Endothelial cell of umbilical vein (primary cell): Measurements from ENCODE around the gene JAM2. TPM values are rescaled to one million over a fixed set of nuclear protein-coding genes. Genes with fewer than 3 reads are reported as not detected.

Experiments
- BruUV-seq: library from RNA; stranded (reverse); fragments of 400-500 nt; replicated peaks from 2 replicates; lab custom pipeline; 2021; lab: Mats Ljungman, UMichigan
- CTCF ChIA-PET: fragments of 300-600, 350-600 bp; sonication (Branson Sonifier 250); formaldehyde crosslinking; loops from one replicate; lab custom pipeline; 2021; ENCODE audit warnings: antibody characterized with exemption, inconsistent platforms; lab: Charles Lee
- POLR2A ChIA-PET: fragments of 300-600, 350-600 bp; sonication (Branson Sonifier 250); formaldehyde crosslinking; loops from one replicate; lab custom pipeline; 2021; ENCODE audit warnings: antibody characterized with exemption, inconsistent platforms; lab: Charles Lee
- DNase-seq: peaks from one replicate; pipeline ENCODE4 v3.0.0-alpha.2; 2011; ENCODE audit warnings: low read depth, low spot score
- FAIRE-seq: peaks from 2 replicates; lab custom pipeline; 2011; peaks lifted over from hg19 to GRCh38; lab: Jason Lieb, UNC
- H2AFZ ChIP-seq: 2 replicates; pipeline ENCODE4 v1.6.0; 2012; ENCODE audit warnings: low read depth, low read length, control low read depth, inconsistent platforms
- H3K27ac ChIP-seq: 2 replicates; pipeline ENCODE4 v1.5.1; 2011; ENCODE audit warnings: low read depth, mild to moderate bottlenecking, control low read depth, low read length, moderate library complexity; ENCODE audit not compliant: insufficient read depth
- H3K27me3 ChIP-seq, 2 experiments: 2 replicates each; pipeline versions ENCODE4 v1.6.0 to v1.6.1; 2011; ENCODE audit warnings: low read length in 2 of 2, mixed read lengths in 1 of 2; ENCODE audit not compliant: control insufficient read depth in 2 of 2, insufficient read depth in 2 of 2
- H3K36me3 ChIP-seq, 2 experiments: 2 replicates in 1 of 2; 3 replicates in 1 of 2; pipeline ENCODE4 v1.5.1; 2011; ENCODE audit warnings: low read length in 2 of 2, mild to moderate bottlenecking in 1 of 2, moderate library complexity in 1 of 2; ENCODE audit not compliant: control insufficient read depth in 2 of 2, insufficient read depth in 2 of 2; ENCODE audit errors: extremely low read depth in 1 of 2
- H3K4me1 ChIP-seq: 3 replicates; pipeline ENCODE4 v1.5.1; 2011; ENCODE audit warnings: mild to moderate bottlenecking, low read length; ENCODE audit not compliant: control insufficient read depth, insufficient read depth; ENCODE audit errors: extremely low read depth
- H3K4me2 ChIP-seq: 2 replicates; pipeline ENCODE4 v1.6.1; 2011; ENCODE audit warnings: low read length, control low read depth, mixed read lengths; ENCODE audit not compliant: insufficient read depth
- H3K4me3 ChIP-seq, 3 experiments: fragments of 200-600 bp in 1 of 3; sonication (generic), shearing (Covaris generic) in 1 of 3; replicated peaks in 1 of 3; 2 replicates each; pipeline ENCODE4 v1.5.1; 2011 to 2016; ENCODE audit warnings: control low read depth in 3 of 3, low read length in 3 of 3, mild to moderate bottlenecking in 2 of 3, inconsistent platforms in 1 of 3, low read depth in 1 of 3, moderate library complexity in 1 of 3; ENCODE audit not compliant: insufficient read depth in 1 of 3
- H3K79me2 ChIP-seq: 2 replicates; pipeline ENCODE4 v1.6.0; 2012; ENCODE audit warnings: low read length, inconsistent platforms; ENCODE audit not compliant: control insufficient read depth, insufficient read depth
- H3K9ac ChIP-seq: replicated peaks from 2 replicates; pipeline ENCODE3; 2011; ENCODE audit warnings: low read length, control low read depth; ENCODE audit not compliant: insufficient read depth; ENCODE audit errors: extremely low read depth
- H3K9me1 ChIP-seq: replicated peaks from 3 replicates; pipeline ENCODE4 v1.6.0; 2011; ENCODE audit warnings: mild to moderate bottlenecking, low read length; ENCODE audit not compliant: control insufficient read depth, insufficient read depth; ENCODE audit errors: extremely low read depth
- H3K9me3 ChIP-seq: replicated peaks from 2 replicates; pipeline ENCODE4 v1.5.1; 2012; ENCODE audit warnings: low read length, inconsistent platforms; ENCODE audit not compliant: control insufficient read depth, insufficient read depth
- H4K20me1 ChIP-seq: replicated peaks from 2 replicates; pipeline ENCODE3; 2011; ENCODE audit warnings: mild to moderate bottlenecking, low read length; ENCODE audit not compliant: control insufficient read depth, insufficient read depth; ENCODE audit errors: extremely low read depth
- CTCF ChIP-seq, 2 donors: IDR thresholded peaks; 1 replicate in 1 of 2; 2 replicates in 1 of 2; pipeline ENCODE4 v1.5.1; 2011; ENCODE audit warnings: low read length in 2 of 2, mild to moderate bottlenecking in 2 of 2, moderate library complexity in 2 of 2, control low read depth in 1 of 2, inconsistent platforms in 1 of 2, low read depth in 1 of 2; ENCODE audit not compliant: insufficient read depth in 1 of 2; ENCODE audit errors: extremely low read depth in 1 of 2
- EZH2 ChIP-seq: IDR thresholded peaks from 2 replicates; pipeline ENCODE4 v1.6.1; 2012; ENCODE audit warnings: borderline replicate concordance, low read depth, mild to moderate bottlenecking, moderate library complexity, low read length, inconsistent platforms; ENCODE audit not compliant: severe bottlenecking
- FOS ChIP-seq: IDR thresholded peaks from 2 replicates; pipeline ENCODE4 v1.6.1; 2011; ENCODE audit warnings: mild to moderate bottlenecking, low read length, moderate library complexity, borderline replicate concordance; ENCODE audit not compliant: insufficient read depth
- GATA2 ChIP-seq: IDR thresholded peaks from 2 replicates; pipeline ENCODE4 v1.7.0; 2011; ENCODE audit warnings: low read depth, mild to moderate bottlenecking, moderate library complexity, mixed read lengths, low read length; ENCODE audit not compliant: insufficient read length, insufficient read depth
- JUN ChIP-seq: IDR thresholded peaks from 2 replicates; pipeline ENCODE4 v1.6.1; 2011; ENCODE audit warnings: borderline replicate concordance, low read depth; ENCODE audit not compliant: insufficient read length, insufficient read depth
- MAX ChIP-seq: IDR thresholded peaks from 2 replicates; pipeline ENCODE4 v1.6.1; 2011; ENCODE audit not compliant: insufficient read depth, insufficient read length
- MYC ChIP-seq: IDR thresholded peaks from one replicate; pipeline ENCODE4 v1.6.1; 2011; ENCODE audit warnings: mild to moderate bottlenecking, low read depth, low read length
- POLR2A ChIP-seq: IDR thresholded peaks from 2 replicates; pipeline ENCODE4 v1.6.1; 2012; ENCODE audit warnings: low read depth, mild to moderate bottlenecking, control low read depth, low read length
- POLR2AphosphoS5 ChIP-seq: IDR thresholded peaks from 2 replicates; pipeline ENCODE4 v1.6.1; 2012; ENCODE audit warnings: low read depth, mild to moderate bottlenecking, control low read depth, low read length, moderate library complexity; ENCODE audit not compliant: insufficient read depth
- dilution Hi-C: fragments of 300-500 bp; cut with MboI; formaldehyde crosslinking; loops from one replicate; pipeline ENCODE4 v1.15.0; 2019; ENCODE audit warnings: low sequenced_read_pairs; ENCODE audit not compliant: extremely low pct_ligation_motif_present
- intact Hi-C: fragments of 100-400 bp; cut with micrococcal nuclease; formaldehyde crosslinking; loops from one replicate; pipeline ENCODE4 v1.10.0; 2022
- polyA plus RNA-seq, 4 experiments: library from polyadenylated mRNA; depleted of rRNA in 3 of 4; stranded (reverse) in 3 of 4; unstranded in 1 of 4; fragments of >200 nt; gene quantifications; 2 replicates each; pipeline versions ENCODE4 v1.2.1 to v1.2.3, GENCODE V29; 2011 to 2012; ENCODE audit warnings: missing spikeins in 1 of 4
- total RNA-seq: library from RNA; stranded (reverse); gene quantifications from 2 replicates; pipeline ENCODE4 v1.2.3, GENCODE V29; 2021

JAM2 gene
- total and polyA plus RNA-seq, 2 donors (not counting 3 experiments of a cell fraction or from before 2014, with no cell fraction given), result 0.14 to 0.20 TPM

GRCh38 chr21:25732091-25732760, 93.2 kb downstream of the JAM2 start:
- intact Hi-C loops (no loop called here), dilution Hi-C loops (no loop called here)
- Histone ChIP-seq H3K4me1 (peaks cover 17% of the 10 kb centered on the region), H4K20me1 (no peaks in the 10 kb centered on the region), H3K9ac (no peak overlapping the region), H3K27ac (no peak overlapping the region), H3K79me2 (peaks cover 57% of the 10 kb centered on the region), H3K36me3 (peaks cover 3 to 20% of the 10 kb centered on the region in 2 experiments), H3K4me3 (no peak overlapping the region), H3K9me1 (no peaks in the 10 kb centered on the region), H3K27me3 (no peaks in the 10 kb centered on the region), H3K9me3 (no peaks in the 10 kb centered on the region), H2AFZ (no peak overlapping the region), H3K4me2 (no peak overlapping the region)
- FAIRE-seq (no peak), DNase-seq (no peak)
- no peak for TF ChIP-seq FOS
- TF ChIP-seq MAX, result no peak
- TF ChIP-seq GATA2, result no peak
- TF ChIP-seq POLR2A, result no peak
- TF ChIP-seq JUN, result no peak
- no peak for TF ChIP-seq CTCF (IDR thresholded peaks at IDR 0.05; ENCODE audit: extremely low read depth in 1 of 2, insufficient read depth in 1 of 2, low read depth in 1 of 2, low read length in 2 of 2)
- TF ChIP-seq EZH2, result no peak
- TF ChIP-seq MYC, result no peak
- no peak for TF ChIP-seq POLR2AphosphoS5
- CTCF ChIA-PET, result interaction anchor here (0.6 kb wide), 1 partner anchor 48 kb away, joined by 3 read pairs; no protein-coding TSS in a partner anchor
- BruUV-seq, result no TSS peak
- POLR2A ChIA-PET, result no interaction called here
